Astrocyte of the spinal cord (primary cell): ENCODE data around the gene P3H2.

ENCODE experiments used
- DNase-seq: peaks from one replicate; pipeline ENCODE4 v3.0.0; 2011; ENCODE audit warnings: low read depth, low spot score
- H3K4me3 ChIP-seq: 2 replicates; pipeline ENCODE4 v1.5.1; 2011; ENCODE audit warnings: low read depth, mild to moderate bottlenecking, low read length, moderate library complexity
- in situ Hi-C: cut with HindIII; loops from 2 replicates; pipeline ENCODE4 v1.10.0; 2017; ENCODE audit warnings: low sequenced_read_pairs
- TF ChIP-seq, protein P1 (sequence below): IDR thresholded peaks from 2 replicates; pipeline ENCODE4 v1.5.1; 2012; ENCODE audit warnings: low read depth, mild to moderate bottlenecking, low read length, inconsistent platforms

The P3H2 gene

GRCh38 chr3:189954733-189955665 is 165.7 kb downstream of the P3H2 start:
- TF ChIP-seq, protein P1, sequence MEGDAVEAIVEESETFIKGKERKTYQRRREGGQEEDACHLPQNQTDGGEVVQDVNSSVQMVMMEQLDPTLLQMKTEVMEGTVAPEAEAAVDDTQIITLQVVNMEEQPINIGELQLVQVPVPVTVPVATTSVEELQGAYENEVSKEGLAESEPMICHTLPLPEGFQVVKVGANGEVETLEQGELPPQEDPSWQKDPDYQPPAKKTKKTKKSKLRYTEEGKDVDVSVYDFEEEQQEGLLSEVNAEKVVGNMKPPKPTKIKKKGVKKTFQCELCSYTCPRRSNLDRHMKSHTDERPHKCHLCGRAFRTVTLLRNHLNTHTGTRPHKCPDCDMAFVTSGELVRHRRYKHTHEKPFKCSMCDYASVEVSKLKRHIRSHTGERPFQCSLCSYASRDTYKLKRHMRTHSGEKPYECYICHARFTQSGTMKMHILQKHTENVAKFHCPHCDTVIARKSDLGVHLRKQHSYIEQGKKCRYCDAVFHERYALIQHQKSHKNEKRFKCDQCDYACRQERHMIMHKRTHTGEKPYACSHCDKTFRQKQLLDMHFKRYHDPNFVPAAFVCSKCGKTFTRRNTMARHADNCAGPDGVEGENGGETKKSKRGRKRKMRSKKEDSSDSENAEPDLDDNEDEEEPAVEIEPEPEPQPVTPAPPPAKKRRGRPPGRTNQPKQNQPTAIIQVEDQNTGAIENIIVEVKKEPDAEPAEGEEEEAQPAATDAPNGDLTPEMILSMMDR, result no peak
- DNase-seq, result no peak
- no peak overlapping the region for H3K4me3 ChIP-seq
- in situ Hi-C loops, result loop anchor here (25.0 kb wide), 1 partner anchor 257 kb away; no protein-coding TSS in a partner anchor

GRCh38 chr3:189953551-189953950 is 167.1 kb downstream of the P3H2 start:
- TF ChIP-seq, protein P1, result no peak
- peak; percentile 62 for DNase-seq
- no peak overlapping the region for H3K4me3 ChIP-seq
- in situ Hi-C loops, result loop anchor here (25.0 kb wide), 1 partner anchor 259 kb away; no protein-coding TSS in a partner anchor

GRCh38 chr3:189952272-189952671 is 168.4 kb downstream of the P3H2 start:
- in situ Hi-C loops, result loop anchor here (25.0 kb wide), 1 partner anchor 260 kb away; no protein-coding TSS in a partner anchor
- TF ChIP-seq, protein P1, result no peak
- no peak for DNase-seq
- H3K4me3 ChIP-seq, result no peak overlapping the region

- in situ Hi-C loops, result loop anchor here (25.0 kb wide), 1 partner anchor 262 kb away; no protein-coding TSS in a partner anchor
- TF ChIP-seq, protein P1, result peak; percentile 7
- no peak overlapping the region for H3K4me3 ChIP-seq
- no peak for DNase-seq
These were observed 170.4 kb downstream of the P3H2 start for GRCh38 chr3:189950258-189950657.

GRCh38 chr3:189949580-189949979 is 171.1 kb downstream of the P3H2 start:
- no peak overlapping the region for H3K4me3 ChIP-seq
- no peak for DNase-seq
- in situ Hi-C loops, result no loop called here
- TF ChIP-seq, protein P1, result no peak

DNA sequence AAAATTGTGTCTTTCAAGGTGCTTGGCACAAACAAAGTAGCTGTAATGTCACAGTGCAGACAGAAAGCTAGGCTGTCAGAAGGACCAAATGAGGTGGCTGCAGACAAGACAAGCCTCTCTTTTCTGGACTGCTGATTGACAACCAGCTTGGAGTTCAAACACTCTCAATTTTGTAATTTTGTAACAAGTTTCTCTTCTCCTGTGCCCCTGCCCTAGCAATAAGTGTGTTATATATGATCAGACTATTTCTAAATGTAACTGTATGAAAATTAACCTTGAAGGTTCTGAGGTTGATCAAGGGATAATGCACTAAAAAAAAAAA is 172.0 kb downstream of the P3H2 start:
- TF ChIP-seq, protein P1, result no peak
- H3K4me3 ChIP-seq, result no peak overlapping the region
- no peak for DNase-seq
- in situ Hi-C loops, result no loop called here
